Amniotic stem cell (primary cell): ENCODE data around the gene FNDC8.
"Not testable (repeated sequence)": the region's sequence is repeated elsewhere in the genome, so short reads cannot be mapped to it uniquely, and the experiment has no call there.

Source experiments
- DNase-seq: peaks from one replicate; lab custom pipeline; 2025; lab: John Stamatoyannopoulos, UW

Gene FNDC8

GRCh38 chr17:35171834-35172233 is 50.4 kb downstream of the FNDC8 start:
- DNase-seq, result no peak

GRCh38 chr17:35172321-35172720 is 50.9 kb downstream of the FNDC8 start:
- DNase-seq, result not testable (repeated sequence)

GRCh38 chr17:35174835-35175334 is 53.5 kb downstream of the FNDC8 start:
- DNase-seq, result no peak

GRCh38 chr17:35175638-35176415 is 54.4 kb downstream of the FNDC8 start:
- no peak for DNase-seq

- DNase-seq, result no peak
These were observed 55.5 kb downstream of the FNDC8 start for GRCh38 chr17:35176897-35177296.

GRCh38 chr17:35179379-35179778 is 58.0 kb downstream of the FNDC8 start:
- DNase-seq, result not testable (repeated sequence)
